H9 (cell line): ENCODE data around the gene RAB15. TPM values are rescaled to one million over a fixed set of nuclear protein-coding genes. Genes with fewer than 3 reads are reported as not detected.

Experiments
- DNase-seq: peaks from one replicate; pipeline ENCODE4 v3.0.0-alpha.2; 2017
- H2AFZ ChIP-seq: one replicate; pipeline ENCODE4 v1.6.1; 2013; ENCODE audit warnings: mild to moderate bottlenecking, low read length, control low read depth, moderate library complexity
- H2AK5ac ChIP-seq: 2 replicates; pipeline ENCODE4 v1.6.1; 2013; ENCODE audit warnings: low read length, control low read depth, mixed read lengths; ENCODE audit not compliant: insufficient read length
- H2BK120ac ChIP-seq: one replicate; pipeline ENCODE4 v1.6.1; 2013; ENCODE audit warnings: low read depth, mild to moderate bottlenecking, low read length, control low read depth, inconsistent platforms; ENCODE audit not compliant: poor library complexity, severe bottlenecking
- H2BK12ac ChIP-seq: 2 replicates; pipeline ENCODE4 v1.6.1; 2013; ENCODE audit warnings: low read length, control low read depth, mixed read lengths, low read depth; ENCODE audit not compliant: insufficient read length
- H2BK15ac ChIP-seq: 2 replicates; pipeline ENCODE4 v1.6.1; 2013; ENCODE audit warnings: low read depth, low read length, control low read depth
- H2BK20ac ChIP-seq: one replicate; pipeline ENCODE4 v1.6.1; 2013; ENCODE audit warnings: low read depth, mild to moderate bottlenecking, low read length, control low read depth, inconsistent platforms; ENCODE audit not compliant: poor library complexity, severe bottlenecking
- H2BK5ac ChIP-seq: 2 replicates; pipeline ENCODE4 v1.6.1; 2013; ENCODE audit warnings: low read length, control low read depth, mixed read lengths; ENCODE audit not compliant: insufficient read length
- H3K14ac ChIP-seq: 2 replicates; pipeline ENCODE4 v1.6.1; 2013; ENCODE audit warnings: low read length, control low read depth; ENCODE audit not compliant: insufficient read depth
- H3K18ac ChIP-seq: 2 replicates; pipeline ENCODE4 v1.6.1; 2013; ENCODE audit warnings: low read depth, mild to moderate bottlenecking, mixed read lengths, low read length, control low read depth; ENCODE audit not compliant: insufficient read length
- H3K23ac ChIP-seq: 2 replicates; pipeline ENCODE4 v1.6.1; 2013; ENCODE audit warnings: low read length, control low read depth, mixed read lengths, low read depth; ENCODE audit not compliant: insufficient read length
- H3K23me2 ChIP-seq: 2 replicates; pipeline ENCODE4 v1.6.1; 2013; ENCODE audit warnings: low read depth, mild to moderate bottlenecking, mixed read lengths, low read length, control low read depth; ENCODE audit not compliant: insufficient read length, poor library complexity, severe bottlenecking
- H3K27ac ChIP-seq: 2 replicates; pipeline ENCODE4 v1.5.1; 2013; ENCODE audit warnings: low read length, control low read depth, mixed read lengths, low read depth; ENCODE audit not compliant: insufficient read length
- H3K27me3 ChIP-seq: 2 replicates; pipeline ENCODE4 v1.6.1; 2013; ENCODE audit warnings: low read length, control low read depth, inconsistent platforms; ENCODE audit not compliant: insufficient read depth
- H3K4ac ChIP-seq: 2 replicates; pipeline ENCODE4 v1.6.1; 2013; ENCODE audit warnings: low read depth, mild to moderate bottlenecking, control low read depth, inconsistent platforms, low read length, moderate library complexity
- H3K4me1 ChIP-seq: 2 replicates; pipeline ENCODE4 v1.6.1; 2013; ENCODE audit warnings: low read length, control low read depth, inconsistent platforms; ENCODE audit not compliant: insufficient read depth
- H3K4me2 ChIP-seq: 2 replicates; pipeline ENCODE4 v1.6.1; 2013; ENCODE audit warnings: low read length, control low read depth, mixed read lengths; ENCODE audit not compliant: insufficient read length, insufficient read depth
- H3K56ac ChIP-seq: 2 replicates; pipeline ENCODE4 v1.6.1; 2013; ENCODE audit warnings: low read depth, mild to moderate bottlenecking, mixed read lengths, low read length, control low read depth; ENCODE audit not compliant: insufficient read length
- H3K79me1 ChIP-seq: 2 replicates; pipeline ENCODE4 v1.6.1; 2013; ENCODE audit warnings: low read depth, mild to moderate bottlenecking, moderate library complexity, low read length, control low read depth, inconsistent platforms; ENCODE audit not compliant: insufficient read depth, poor library complexity, severe bottlenecking
- H3K79me2 ChIP-seq: 2 replicates; pipeline ENCODE4 v1.6.1; 2013; ENCODE audit warnings: low read length, control low read depth, inconsistent platforms; ENCODE audit not compliant: insufficient read depth
- H3K9ac ChIP-seq: 2 replicates; pipeline ENCODE4 v1.6.1; 2013; ENCODE audit warnings: low read length, control low read depth, mixed read lengths; ENCODE audit not compliant: insufficient read length; ENCODE audit errors: extremely low read depth
- H3K9me3 ChIP-seq: one replicate; pipeline ENCODE4 v1.6.1; 2013; ENCODE audit warnings: low read depth, low read length, inconsistent platforms; ENCODE audit not compliant: control insufficient read depth
- H3T11ph ChIP-seq: one replicate; pipeline ENCODE4 v1.6.1; 2013; ENCODE audit warnings: mild to moderate bottlenecking, low read length, control low read depth, inconsistent platforms
- H4K20me1 ChIP-seq: one replicate; pipeline ENCODE4 v1.6.1; 2013; ENCODE audit not compliant: control insufficient read depth, insufficient read length, insufficient read depth
- H4K5ac ChIP-seq: 2 replicates; pipeline ENCODE4 v1.6.1; 2013; ENCODE audit warnings: low read depth, mild to moderate bottlenecking, mixed read lengths, low read length, control low read depth; ENCODE audit not compliant: insufficient read length
- H4K8ac ChIP-seq: replicated peaks from 2 replicates; pipeline ENCODE4 v1.6.1; 2013; ENCODE audit warnings: low read length, control low read depth, mixed read lengths, low read depth; ENCODE audit not compliant: insufficient read length
- H4K91ac ChIP-seq: 2 replicates; pipeline ENCODE4 v1.6.1; 2013; ENCODE audit warnings: low read depth, mild to moderate bottlenecking, moderate library complexity, mixed read lengths, low read length, control low read depth; ENCODE audit not compliant: insufficient read length
- H3K27ac Mint-ChIP-seq, 3 experiments: 2 replicates in 2 of 3; 3 replicates in 1 of 3; pipeline ENCODE4 v1.8.0; 2020 to 2021; ENCODE audit warnings: mixed read lengths in 3 of 3, mild to moderate bottlenecking in 1 of 3, moderate library complexity in 1 of 3
- H3K27me3 Mint-ChIP-seq: 2 replicates; pipeline ENCODE4 v1.8.0; 2021; ENCODE audit warnings: low read depth, mild to moderate bottlenecking, moderate library complexity, mixed read lengths
- H3K36me3 Mint-ChIP-seq, 3 experiments: 2 replicates in 2 of 3; 3 replicates in 1 of 3; pipeline ENCODE4 v1.8.0; 2020 to 2021; ENCODE audit warnings: low read depth in 3 of 3, mixed read lengths in 3 of 3; ENCODE audit not compliant: insufficient read depth in 1 of 3
- H3K4me1 Mint-ChIP-seq, 2 experiments: 2 replicates each; pipeline ENCODE4 v1.8.0; 2020; ENCODE audit warnings: mixed read lengths in 2 of 2
- H3K4me3 Mint-ChIP-seq, 2 experiments: 2 replicates in 1 of 2; 3 replicates in 1 of 2; pipeline ENCODE4 v1.8.0; 2020 to 2021; ENCODE audit warnings: mild to moderate bottlenecking in 2 of 2, mixed read lengths in 2 of 2, moderate library complexity in 1 of 2
- H3K9me3 Mint-ChIP-seq, 2 experiments: 2 replicates in 1 of 2; 3 replicates in 1 of 2; pipeline ENCODE4 v1.8.0; 2020; ENCODE audit warnings: mild to moderate bottlenecking in 2 of 2, mixed read lengths in 2 of 2, moderate library complexity in 1 of 2
- WGBS: extraction: QIAGEN DNeasy Blood & Tissue Kit; methylation state at CpG from one replicate; pipeline ENCODE4 v1.1.7; 2013; ENCODE audit warnings: missing lambda C conversion rate, low lambda C conversion rate, mixed read lengths; ENCODE audit not compliant: insufficient read length; ENCODE audit errors: extremely low coverage; 5-methylcytosine and 5-hydroxymethylcytosine counted together
- total RNA-seq: library from RNA; stranded (reverse); gene quantifications from 2 replicates; pipeline ENCODE4 v1.2.1, GENCODE V29; 2021
- TF ChIP-seq, protein P1 (sequence below): fragments of 200-600 bp; sonication (generic); conservative IDR thresholded peaks from 3 replicates; pipeline ENCODE4 v1.8.0; 2021; ENCODE audit warnings: antibody characterized with exemption, mild to moderate bottlenecking

Gene RAB15
- total RNA-seq, 1 experiment from 2014 or later: 54.3 TPM

DNA sequence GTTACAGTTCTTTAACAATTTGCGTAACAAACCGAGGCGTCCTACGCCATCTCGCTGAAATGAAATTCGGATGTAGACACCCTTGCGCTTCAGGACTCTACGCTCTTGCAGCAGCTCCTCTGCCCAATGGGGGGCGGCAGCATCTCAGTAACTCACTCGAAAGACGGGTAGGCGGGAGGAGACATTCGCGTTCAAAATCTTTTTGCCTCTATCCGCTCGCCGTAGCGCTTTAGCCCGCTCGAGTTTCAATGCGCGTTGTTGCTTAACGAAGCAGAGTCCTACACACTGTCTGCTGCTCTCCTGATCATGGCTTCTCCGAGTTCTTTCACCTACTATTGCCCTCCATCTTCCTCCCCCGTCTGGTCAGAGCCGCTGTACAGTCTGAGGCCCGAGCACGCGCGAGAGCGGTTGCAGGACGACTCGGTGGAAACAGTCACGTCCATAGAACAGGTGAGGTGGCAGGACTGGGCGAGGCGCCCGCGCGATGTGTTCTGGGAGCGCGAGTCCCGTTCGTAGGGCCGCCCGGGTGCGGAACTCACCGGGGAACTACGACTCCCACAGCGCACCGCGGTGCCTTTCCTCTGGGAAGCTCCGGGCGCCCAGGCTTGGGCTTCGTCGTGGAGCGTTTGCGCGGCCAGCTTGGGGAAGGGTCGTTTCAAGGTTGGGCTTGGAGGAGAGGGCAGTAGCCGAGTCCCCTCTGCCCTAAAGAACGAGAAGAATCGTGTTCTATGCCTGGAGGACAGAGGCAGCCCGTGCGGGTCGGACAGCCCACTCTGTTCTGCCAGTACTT is 14.7 kb upstream of the RAB15 start, which contains the start of gene FNTB:
Gene FNTB (plus strand): TSS at position 248 of the 790 bp plus-strand sequence. CDS start 59 bp downstream, at position 307.
- Mint-ChIP-seq H3K4me1 (peaks cover 8 to 28% of the 10 kb centered on the region in 2 experiments), H3K4me3 (peak within 1 kb of the TSS; percentile 96 to 99), H3K27ac (peak within 1 kb of the TSS; percentile 97 to 99 (median 99)), H3K9me3 (no peaks in the 10 kb centered on the region), H3K36me3 (peaks cover 0 to 3% (median 0%) of the 10 kb centered on the region in 3 experiments; a peak in 3 of 7 replicates), H3K27me3 (peaks cover 16% of the 10 kb centered on the region)
- H3K23ac ChIP-seq: no peak within 1 kb of the TSS
- no peak within 1 kb of the TSS for H3K27ac ChIP-seq
- no peak within 1 kb of the TSS for H4K91ac ChIP-seq
- H3K9ac ChIP-seq: peak within 1 kb of the TSS; percentile 80
- H2BK120ac ChIP-seq: no peak within 1 kb of the TSS
- no peaks in the 10 kb centered on the region for H3K79me1 ChIP-seq
- H2BK15ac ChIP-seq: no peak within 1 kb of the TSS
- peak; percentile 96 for DNase-seq
- peak within 1 kb of the TSS; percentile 70 for H3K4me2 ChIP-seq
- no peak within 1 kb of the TSS for H3T11ph ChIP-seq
- no peaks in the 10 kb centered on the region for H3K79me2 ChIP-seq
- H4K8ac ChIP-seq: no peak within 1 kb of the TSS
- H3K14ac ChIP-seq: peak within 1 kb of the TSS; percentile 61
- no peak within 1 kb of the TSS for H2AK5ac ChIP-seq
- no peak within 1 kb of the TSS for H4K5ac ChIP-seq
- TF ChIP-seq, protein P1, sequence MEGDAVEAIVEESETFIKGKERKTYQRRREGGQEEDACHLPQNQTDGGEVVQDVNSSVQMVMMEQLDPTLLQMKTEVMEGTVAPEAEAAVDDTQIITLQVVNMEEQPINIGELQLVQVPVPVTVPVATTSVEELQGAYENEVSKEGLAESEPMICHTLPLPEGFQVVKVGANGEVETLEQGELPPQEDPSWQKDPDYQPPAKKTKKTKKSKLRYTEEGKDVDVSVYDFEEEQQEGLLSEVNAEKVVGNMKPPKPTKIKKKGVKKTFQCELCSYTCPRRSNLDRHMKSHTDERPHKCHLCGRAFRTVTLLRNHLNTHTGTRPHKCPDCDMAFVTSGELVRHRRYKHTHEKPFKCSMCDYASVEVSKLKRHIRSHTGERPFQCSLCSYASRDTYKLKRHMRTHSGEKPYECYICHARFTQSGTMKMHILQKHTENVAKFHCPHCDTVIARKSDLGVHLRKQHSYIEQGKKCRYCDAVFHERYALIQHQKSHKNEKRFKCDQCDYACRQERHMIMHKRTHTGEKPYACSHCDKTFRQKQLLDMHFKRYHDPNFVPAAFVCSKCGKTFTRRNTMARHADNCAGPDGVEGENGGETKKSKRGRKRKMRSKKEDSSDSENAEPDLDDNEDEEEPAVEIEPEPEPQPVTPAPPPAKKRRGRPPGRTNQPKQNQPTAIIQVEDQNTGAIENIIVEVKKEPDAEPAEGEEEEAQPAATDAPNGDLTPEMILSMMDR: peak; percentile 72
- peaks cover 3% of the 10 kb centered on the region for H3K23me2 ChIP-seq
- no CpG with 5 or more reads among the region's 65 CpGs for WGBS
- H3K9me3 ChIP-seq: no peaks in the 10 kb centered on the region
- no peak within 1 kb of the TSS for H2BK5ac ChIP-seq
- H3K18ac ChIP-seq: peak within 1 kb of the TSS; percentile 63
- H2BK12ac ChIP-seq: no peak within 1 kb of the TSS
- no peak within 1 kb of the TSS for H3K56ac ChIP-seq
- H3K4ac ChIP-seq: no peak within 1 kb of the TSS
- H4K20me1 ChIP-seq: no peaks in the 10 kb centered on the region
- H2BK20ac ChIP-seq: no peak within 1 kb of the TSS
- H2AFZ ChIP-seq: no peak within 1 kb of the TSS
- H3K4me1 ChIP-seq: 0 out of 2 replicates have a peak, but pooled peaks cover 2% of the 10 kb centered on the region
- H3K27me3 ChIP-seq: no peaks in the 10 kb centered on the region
